SU-DHL-6 (cell line): ENCODE data around the gene SCRT2.

Experiments used
- EZH2phosphoT487 ChIP-seq: fragments of 200-600 bp; sonication (generic), shearing (Covaris generic); conservative IDR thresholded peaks from 2 replicates; pipeline ENCODE4 v1.6.1; 2018; ENCODE audit warnings: mild to moderate bottlenecking, antibody characterized with exemption, low read length, moderate library complexity, mixed read lengths
- TF ChIP-seq, protein P1 (sequence below): fragments of 200-600 bp; sonication (generic); IDR thresholded peaks from one replicate; pipeline ENCODE4 v1.5.1; 2017; ENCODE audit warnings: antibody characterized with exemption, mild to moderate bottlenecking, low read length, moderate library complexity; ENCODE audit not compliant: insufficient read depth, poor library complexity, severe bottlenecking

DNA sequence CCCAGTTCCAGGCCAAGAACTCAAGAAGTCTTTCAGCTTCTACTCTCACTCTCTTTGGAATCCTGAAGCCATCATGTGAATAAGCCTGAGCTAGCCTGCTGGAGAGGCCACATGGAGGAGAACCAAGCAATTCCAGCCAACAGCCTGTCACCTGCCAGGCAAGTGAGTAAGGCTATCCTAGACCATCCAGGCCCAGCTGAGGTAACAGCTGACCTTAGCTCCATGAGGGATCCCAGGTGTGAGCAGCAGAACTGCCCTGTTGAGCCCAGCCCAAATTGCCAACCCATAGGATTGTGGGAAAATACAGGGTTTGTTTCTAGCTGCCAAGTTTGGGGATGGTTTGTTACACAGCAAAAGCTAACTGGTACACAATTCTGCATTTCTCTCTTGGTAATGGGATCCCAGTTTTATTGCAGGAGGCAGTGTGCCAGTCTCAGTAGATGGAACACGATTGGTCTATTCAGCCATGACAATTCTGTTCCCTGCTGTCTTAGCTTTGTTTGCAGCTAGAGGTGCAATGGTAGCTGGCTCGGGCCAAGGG is 28.1 kb downstream of the SCRT2 start:
- TF ChIP-seq, protein P1, sequence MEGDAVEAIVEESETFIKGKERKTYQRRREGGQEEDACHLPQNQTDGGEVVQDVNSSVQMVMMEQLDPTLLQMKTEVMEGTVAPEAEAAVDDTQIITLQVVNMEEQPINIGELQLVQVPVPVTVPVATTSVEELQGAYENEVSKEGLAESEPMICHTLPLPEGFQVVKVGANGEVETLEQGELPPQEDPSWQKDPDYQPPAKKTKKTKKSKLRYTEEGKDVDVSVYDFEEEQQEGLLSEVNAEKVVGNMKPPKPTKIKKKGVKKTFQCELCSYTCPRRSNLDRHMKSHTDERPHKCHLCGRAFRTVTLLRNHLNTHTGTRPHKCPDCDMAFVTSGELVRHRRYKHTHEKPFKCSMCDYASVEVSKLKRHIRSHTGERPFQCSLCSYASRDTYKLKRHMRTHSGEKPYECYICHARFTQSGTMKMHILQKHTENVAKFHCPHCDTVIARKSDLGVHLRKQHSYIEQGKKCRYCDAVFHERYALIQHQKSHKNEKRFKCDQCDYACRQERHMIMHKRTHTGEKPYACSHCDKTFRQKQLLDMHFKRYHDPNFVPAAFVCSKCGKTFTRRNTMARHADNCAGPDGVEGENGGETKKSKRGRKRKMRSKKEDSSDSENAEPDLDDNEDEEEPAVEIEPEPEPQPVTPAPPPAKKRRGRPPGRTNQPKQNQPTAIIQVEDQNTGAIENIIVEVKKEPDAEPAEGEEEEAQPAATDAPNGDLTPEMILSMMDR: no peak
- TF ChIP-seq EZH2phosphoT487: no peak
